NCI-H1694 (cell line): ENCODE data around the gene LRRC74A.

ENCODE experiments used
- DNase-seq: peaks from one replicate; lab custom pipeline; 2025; lab: John Stamatoyannopoulos, UW

Gene LRRC74A

DNA sequence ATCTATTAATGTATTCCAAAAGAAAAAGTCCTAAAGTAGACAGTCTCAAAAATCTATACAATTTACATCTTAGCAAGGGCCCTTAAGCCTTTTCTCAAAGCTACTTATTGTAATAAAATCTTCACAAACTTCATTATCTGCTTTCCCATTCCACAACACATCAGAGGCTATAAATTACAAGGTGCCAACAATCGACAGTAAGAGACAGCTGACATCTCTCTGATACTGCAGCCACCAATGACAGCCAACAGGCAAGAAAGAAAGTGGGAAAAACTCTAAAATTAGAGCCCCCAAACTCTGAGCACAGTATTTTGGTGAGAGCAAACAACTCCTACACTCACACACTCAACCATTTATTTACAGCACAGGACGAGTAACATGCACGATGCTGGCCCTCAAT lies 15.7 kb upstream of the LRRC74A start:
- DNase-seq: no peak

DNA sequence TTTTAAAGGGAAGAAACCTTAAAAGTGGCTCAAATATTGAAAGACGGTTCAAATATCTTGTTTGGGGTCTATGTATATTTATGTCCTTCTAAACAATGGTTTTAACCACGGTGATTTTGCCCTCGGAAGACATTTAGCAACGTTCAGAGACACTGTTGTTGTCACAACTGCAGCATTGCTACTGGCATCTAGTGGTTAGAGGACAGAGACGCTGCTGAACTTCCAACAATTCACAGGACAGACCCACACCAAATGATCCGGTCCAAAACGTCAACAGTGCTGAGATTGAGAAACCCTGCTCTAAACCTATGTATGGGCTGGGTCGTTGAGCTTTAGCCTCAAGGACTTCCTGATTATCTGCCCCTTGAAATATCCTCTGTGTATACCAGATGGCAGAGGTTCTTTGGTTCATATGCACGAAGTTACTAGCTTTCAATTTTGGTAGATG lies 15.2 kb upstream of the LRRC74A start:
- peak; percentile 62 for DNase-seq

DNA sequence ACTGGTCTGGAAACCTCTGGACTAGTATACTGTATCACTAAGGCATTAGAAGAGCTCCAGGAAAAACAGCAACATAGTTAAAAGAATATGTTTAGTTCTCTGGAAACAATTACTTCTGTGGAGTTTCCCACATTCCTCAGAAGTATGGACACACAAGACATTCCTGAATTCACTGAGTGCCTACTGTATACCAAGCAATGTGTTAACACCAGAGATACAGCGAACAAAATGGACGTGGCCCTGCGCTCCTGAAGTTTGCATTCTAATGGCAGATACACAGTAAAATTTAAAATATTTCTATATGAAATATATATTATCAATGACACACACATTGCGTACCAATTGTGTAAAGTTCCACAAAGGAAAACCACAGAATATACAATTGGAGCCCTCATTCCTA lies 14.6 kb upstream of the LRRC74A start:
- no peak for DNase-seq

DNA sequence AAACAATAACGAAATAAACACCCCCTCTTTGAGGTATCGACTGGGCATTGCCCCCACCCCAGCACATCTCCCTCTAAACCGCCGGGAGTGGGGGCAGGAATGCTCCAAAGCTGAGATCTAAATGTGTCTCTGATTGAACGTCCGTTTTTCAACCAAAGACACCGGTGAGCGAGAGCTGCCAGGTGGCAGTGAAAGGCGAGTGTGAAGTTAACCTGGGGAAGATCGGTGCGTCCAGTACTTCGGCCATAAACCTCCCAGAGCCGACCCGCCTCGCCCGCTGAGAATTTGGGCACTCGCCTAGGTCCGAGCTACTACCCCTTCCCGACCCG lies 14.2 kb upstream of the LRRC74A start:
- DNase-seq: no peak

DNA sequence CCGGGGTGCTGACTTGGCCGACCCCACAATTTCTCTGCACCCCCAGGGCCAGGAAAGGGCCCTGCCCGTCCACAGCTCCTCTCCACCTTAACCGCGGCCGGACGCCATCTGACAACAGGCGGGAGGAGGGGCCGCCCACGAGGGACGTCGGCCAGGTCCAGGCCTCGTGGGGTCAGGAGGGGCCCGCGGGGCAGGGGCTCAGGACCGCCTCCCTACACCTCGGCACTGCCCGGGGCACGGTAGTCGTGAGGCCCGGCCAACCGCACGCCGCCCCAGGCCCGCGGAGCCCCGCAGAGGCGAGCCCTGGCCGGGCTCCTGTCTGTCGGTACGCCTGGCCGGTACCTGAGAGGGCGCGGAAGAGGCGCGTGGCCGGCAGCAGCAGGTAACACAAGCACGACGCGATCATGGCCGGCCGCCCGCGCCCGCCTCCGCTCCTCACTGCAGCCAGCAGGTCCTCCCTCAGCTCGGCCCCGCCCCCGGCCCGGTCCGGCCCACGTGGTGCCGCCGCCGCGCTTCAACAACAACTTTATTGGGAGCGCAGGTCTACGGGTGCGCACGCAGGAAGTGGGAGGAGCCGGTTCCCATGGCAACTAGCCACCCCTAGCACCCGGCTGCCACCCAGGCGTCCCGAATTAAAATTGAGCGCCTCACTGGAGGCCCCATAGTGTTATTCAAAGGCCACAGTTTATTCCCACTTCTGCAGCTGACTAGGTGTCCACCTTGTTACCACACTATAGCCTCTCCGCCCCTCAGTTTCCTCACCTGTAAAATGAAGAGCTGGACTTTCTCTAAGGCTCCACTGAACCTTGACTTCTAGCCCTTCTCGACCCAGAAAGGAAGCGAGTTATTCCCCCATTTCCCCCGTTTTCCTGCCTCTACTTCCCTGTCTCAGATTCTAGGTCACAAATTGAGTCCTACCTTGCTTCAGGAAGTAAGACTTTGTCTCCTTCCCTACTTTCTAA lies 13.5 kb upstream of the LRRC74A start, which contains the start of gene ANGEL1:
Gene ANGEL1 (minus strand): TSS at position 461 of the 962 bp plus-strand sequence. CDS start 55 bp downstream, at position 406.
- peak; percentile 98 for DNase-seq

DNA sequence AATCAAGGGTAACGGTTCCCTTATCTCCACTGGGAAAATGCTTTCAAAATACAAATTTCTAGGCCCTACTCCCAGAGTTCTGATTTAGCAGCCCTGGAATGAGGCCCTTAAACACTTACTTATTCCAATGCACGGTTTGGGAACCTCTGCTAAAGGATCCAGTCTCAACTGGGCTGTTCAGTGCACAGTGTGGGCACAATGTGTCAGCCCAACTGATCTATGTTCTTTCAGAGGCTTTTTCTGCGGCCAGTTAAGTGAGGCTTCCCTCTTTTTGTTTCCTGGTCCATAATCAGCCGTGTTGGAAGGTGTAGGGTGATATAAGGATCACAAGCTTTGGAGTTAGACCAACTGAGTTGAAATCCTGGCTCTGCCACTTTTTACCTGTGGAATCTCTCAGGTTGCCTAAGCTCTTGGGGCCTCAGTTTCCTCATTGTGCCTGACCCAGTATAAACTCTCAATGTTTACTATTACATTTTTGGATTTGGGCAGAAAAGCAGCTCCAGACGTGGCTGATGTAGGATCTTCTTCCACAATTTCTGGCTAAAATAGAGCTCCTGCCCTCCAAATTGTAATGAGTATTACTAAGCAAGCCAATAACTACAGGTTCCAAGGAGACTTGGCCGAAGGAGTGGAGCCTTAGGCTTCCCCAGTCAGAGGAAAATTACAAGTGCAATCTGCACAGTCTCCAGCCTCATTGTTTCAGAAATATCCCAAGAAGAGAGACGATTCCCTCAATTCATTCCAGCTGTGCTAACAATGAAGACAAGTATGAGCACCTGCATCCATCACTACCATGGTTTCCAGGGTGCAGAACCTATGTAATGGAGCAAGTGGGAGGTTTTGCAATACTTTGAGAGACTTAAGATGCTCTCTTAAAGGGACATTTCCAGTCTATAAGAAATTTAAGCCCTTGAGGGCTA lies 11.2 kb upstream of the LRRC74A start:
- DNase-seq: no peak

DNA sequence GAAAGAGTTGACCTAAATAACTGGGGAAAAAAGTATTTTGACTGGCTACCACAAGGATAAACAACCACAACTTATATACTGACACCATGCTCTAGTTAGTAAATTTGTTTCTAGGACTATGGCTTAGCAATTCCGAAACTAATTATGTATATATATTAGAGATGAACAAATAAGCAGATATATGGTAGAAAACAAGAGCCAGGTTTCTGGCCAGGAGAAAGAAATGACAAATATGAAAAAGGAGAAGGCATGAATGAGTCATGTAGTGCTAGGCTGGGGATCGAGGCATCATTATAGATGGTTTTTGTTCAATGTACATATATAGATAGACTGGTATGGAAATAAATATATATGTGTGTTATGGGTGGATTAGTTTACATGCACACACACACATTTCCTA lies 5.5 kb upstream of the LRRC74A start:
- DNase-seq: no peak

DNA sequence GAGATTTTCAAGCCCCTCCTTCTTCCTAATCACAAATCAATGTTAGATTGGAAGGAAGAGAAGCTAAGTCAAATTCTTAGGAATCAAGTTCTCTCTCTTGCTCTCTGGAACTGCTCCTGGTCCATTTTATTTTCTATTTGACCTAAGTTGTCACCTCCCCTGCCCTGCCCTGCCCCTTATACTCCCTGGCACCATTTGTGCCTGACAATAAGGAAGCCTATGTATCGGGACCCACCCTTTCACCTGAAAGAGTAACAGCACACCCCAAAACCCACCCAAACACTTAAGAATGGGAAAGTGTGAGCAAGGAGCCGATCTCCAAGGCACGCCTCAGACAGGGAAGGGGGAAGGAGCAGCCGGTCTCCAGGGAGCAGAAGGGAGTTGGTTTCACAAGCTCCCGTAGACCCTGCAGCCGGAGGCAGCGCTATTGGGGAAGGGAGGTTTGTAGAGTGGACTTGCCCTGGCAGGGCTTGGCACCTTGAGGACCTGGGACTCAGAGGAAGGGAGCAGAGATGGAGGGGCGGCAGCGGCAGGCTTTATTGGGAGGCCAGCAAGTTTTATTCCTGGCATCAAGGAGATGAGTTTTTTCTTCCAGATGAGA lies 1.6 kb downstream of the LRRC74A start:
- no peak for DNase-seq

DNA sequence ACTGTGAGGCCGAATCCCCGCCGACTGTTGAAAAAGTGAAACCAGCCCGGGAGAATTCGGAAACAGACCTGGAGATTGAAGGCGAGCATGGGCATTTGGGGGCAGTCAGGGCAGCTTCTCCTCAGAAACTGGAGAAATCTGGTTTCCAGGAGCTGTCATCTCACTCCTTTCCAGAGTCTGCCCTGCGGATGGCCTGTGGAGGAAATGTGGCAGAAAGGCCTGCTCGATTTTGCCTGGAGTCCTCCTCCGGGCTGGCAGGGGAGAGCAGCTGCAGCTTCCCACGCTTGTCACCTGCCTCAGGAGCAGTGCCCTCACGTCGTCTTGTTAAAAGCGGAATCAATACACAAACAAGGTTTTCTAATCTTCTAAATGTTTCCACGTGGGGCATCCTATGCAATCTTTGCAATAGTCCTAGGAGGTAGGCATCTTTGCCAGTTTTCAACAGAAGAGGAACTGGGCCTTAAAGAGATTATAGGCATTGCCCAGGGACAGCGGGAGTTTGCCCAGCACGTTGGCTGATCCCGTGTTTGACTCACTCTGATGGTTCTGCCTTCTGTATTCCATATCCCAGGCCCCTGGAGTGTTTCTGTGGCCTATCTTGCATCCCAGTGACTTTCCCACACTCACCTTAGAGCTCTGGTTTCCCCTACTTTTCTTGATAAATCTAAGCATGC lies 2.3 kb downstream of the LRRC74A start:
- DNase-seq: no peak

DNA sequence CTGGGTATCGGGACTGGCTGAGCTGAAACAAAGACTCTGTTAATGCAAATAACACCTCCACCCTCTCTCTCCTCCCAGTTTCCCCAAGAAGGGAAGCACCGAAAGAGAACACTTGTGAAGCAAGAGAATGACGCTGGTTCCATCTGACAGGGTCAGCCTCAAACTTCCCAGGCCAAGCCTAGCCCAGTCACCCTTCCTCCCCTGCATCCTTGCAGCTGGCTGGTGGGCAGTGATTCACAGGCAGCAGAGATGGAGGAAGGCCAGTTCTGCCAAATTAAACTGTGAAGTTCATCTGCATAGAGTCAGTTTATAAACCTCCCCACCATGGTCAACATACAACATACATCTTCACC lies 2.8 kb downstream of the LRRC74A start:
- DNase-seq: no peak

DNA sequence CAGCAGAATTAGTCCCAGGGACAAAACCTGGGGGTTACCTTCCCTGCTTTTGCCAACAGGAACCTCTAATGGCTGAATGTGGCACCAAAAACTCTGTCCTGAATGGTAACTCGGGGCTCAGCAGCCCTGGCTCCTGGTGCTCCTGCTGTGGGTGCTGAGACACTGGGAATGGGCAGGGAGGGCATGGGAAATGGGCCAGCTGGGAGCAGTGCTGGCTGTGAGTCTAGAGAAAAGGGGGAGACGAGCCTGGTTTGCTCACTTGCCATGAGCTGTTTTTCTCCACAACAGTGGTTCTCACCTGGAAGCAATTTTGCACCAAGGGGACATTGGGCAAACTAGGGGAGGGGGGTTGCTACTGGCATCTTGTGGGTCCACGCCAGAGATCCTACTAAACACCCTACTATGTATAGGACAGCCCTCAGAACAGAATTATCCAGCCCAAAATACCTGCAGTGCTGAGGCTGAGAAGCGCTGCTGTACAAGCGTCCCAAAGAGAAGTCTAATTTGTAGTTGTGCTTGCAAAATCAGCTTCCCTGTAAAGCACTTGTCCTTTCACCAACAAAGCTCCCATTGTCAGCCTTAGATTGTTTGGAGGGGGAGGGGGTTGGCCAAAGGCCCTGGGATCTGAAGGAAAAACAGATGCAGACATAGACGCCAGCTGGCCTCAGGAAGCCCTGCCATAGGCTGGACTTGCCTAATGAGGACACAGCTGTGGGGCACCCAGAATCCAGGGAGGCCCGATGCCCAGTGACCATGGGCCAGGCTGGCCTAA lies 3.6 kb downstream of the LRRC74A start:
- no peak for DNase-seq

DNA sequence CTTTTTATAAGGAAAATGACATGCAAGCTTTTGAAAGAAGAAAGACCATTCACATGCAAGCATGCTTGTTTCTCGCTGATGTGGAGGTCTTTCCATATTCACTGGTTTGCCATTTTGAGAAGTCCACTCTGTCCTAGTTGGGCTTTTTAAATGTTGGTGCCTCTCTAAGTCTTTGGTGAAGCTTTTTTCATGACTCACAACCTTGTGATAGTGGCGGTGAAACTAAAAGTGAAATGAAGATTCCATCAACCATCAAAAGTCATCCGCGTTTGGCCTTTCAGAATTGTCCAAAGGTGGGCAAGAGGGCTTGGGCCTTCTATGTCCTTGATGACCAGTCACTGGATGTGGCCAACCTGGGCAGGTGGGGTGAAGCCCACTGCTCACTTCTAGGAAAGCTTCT lies 4.3 kb downstream of the LRRC74A start:
- DNase-seq: no peak

DNA sequence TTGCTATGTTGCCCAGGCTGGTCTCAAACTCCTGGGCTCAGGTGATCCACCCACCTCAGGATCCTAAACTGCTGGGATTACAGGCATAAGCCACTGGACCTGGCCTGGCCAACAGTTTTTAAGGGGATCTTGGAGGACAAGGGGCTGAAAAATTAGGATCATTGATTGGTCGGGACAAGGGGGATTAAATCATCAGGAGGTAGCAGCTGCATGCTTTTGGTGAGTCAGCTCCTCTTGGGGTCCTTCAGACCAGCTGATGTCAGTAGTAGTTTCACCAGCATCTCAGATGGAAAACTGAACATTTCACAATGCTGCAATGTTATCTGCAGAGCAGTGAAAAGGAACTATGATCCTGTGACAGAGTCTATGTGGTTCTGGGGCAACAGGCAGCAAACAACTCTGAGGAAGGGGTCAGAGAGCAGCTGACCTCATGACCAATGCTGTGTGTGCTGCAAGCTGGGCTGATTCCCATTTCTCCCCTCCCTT lies 6.3 kb downstream of the LRRC74A start:
- no peak for DNase-seq

DNA sequence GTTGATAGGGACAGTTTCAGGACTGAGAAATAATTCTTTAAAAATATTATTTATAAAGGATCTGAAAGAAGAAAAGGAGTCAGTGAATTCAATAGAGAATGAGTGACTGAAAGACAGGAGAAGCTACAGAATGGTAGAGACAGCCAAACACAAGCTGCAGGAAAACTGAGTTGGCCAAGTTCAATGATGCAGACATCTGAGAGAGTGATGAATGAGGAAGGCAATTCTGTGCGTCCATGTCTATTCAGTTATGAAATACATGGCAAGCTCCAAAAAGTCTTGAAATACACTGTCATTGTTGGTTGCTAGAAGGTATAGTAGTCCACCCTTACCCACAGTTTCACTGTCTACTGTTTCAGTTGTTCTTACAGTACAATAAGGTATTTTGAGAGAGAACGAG lies 6.8 kb downstream of the LRRC74A start:
- DNase-seq: no peak

DNA sequence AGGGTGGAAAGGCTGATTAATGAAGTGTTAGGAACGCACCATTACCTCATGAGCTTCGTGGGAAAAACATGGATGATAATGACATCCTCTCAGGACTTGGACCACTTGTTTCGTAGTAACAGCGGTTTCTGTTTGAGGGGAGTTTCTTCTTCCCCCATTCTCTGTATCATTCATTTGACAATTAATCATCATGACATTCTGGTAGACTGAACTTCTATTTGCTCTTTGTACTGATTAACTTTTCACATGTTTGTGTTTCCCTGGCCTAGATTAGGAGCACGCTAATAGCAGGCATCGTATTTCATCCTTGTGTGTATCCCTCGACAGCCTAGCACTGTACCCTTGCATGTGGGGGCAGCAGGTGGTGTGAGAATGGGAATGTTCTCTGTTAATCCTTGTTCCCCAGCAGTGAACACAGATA lies 8.0 kb downstream of the LRRC74A start:
- DNase-seq: no peak

DNA sequence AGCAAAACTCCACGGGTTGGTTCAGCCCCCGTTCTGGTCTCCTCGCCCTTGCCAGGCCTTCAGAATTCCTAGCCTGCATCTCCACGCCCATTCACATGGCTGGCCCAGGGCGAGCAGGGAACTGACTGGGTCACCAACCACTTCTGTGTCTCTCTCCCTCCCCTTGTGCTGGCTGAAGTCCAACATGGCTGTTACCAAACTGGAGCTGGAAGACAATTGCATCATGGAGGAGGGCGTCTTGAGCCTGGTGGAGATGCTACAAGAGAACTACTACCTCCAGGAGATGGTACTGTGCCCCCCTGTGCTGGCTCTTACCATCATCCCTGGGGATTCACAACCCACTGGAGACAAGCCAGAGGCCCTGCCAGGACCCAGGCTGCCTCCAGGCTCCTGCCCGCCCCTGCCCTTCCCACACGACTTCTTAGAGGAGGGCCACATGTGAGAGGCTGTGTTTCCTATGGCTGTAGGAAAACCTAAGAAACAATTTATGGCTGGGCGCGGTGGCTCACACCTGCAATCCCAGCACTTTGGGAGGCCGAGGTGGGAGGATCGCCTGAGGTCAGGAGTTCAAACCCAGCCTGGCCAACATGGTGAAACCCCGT lies 9.9 kb downstream of the LRRC74A start:
- DNase-seq: no peak

DNA sequence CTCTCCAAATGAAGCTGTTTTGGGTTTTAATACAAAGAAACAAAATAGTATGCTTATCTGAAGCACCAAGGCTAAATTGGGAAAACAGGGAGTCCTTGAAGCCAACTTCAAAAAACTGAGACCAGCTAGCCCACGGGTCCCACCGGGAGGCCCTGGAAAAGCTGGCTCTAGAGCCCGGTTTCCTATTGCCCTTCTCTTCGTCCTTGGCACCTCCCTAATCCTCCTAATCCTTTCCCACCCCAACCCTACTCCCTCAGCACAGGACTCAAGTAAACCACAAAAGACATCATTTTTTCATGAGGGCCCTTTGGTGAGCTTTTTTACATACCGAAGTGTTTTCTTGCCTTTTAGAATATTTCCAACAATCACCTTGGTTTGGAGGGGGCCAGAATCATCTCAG lies 11.3 kb downstream of the LRRC74A start:
- DNase-seq: no peak

DNA sequence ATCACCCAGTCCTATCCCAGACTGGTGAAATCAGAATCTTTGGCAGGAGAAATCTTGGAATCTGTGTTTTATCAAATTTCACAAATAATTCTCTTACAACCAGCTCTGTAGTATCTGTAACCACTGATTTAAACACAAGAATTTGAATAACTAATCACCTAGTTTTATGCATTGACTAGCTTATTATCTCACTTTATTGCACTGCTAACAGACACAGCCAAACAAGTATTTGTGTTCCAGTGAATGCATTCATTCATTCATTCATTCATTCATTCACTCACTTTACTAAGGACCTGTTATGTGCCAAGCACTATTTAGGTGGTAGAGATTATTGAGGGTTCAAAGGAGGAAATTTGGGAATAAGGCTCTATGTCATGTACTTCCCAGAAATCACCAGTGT lies 16.2 kb downstream of the LRRC74A start:
- no peak for DNase-seq

DNA sequence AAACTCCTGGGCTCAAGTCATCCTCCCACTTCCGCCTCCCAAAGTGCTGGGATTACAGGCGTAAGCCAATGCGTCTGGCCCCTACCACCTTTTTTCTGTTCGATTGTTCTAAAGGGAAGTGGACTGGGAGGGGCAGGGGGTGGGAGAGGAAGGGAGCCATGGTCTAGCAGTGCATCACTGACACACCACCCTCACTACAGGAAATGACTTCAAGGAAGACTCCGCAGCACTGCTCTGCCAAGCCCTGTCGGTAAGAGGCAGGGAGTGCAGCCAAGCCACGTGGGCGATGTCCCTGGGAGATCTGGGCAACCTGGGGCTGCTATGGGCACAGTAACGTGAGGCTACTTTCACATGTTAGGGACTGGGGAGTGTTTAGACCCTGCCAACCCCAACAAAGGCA lies 18.0 kb downstream of the LRRC74A start:
- DNase-seq: no peak

DNA sequence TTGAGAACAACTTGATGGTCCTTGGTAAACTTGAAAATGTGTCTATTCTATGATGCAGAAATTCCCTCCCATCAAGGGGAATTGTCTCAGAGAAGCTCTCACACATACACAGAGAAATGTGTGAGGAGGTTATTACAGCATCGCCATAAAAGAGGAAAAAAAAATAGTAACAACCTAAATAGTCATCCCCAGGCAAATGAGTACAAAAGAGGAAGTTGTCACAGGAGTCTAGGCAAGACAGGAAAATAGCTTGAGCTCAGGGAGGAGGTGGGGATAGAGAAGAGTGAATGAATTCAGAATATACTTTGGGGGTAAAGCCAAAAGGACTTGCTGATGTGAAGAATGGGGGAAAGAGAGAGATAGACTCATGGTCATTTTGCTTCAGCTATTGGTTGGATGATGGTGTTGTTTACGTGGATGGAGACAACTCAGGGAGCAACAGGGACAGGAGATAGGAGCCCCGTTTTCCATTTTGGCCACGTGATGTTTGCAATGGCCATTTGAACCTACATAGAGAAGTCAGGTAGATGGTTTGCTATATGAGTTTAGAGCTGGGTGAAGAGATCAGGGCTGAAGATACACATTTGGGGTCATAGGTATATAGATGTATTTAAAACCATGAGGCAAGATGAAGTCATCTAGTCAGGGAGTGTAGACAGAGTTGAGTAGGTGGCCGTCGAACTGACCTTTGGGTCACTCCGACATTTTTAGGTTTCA lies 20.3 kb downstream of the LRRC74A start:
- DNase-seq: no peak
